GM19240 (cell line): ENCODE measurements around the gene DCUN1D2.
A peak's percentile ranks its signal among the peaks of the same experiment; 100 is the strongest.
"Not testable (repeated sequence)": the region's sequence is repeated elsewhere in the genome, so short reads cannot be mapped to it uniquely, and the experiment has no call there.

Experiments
- DNase-seq: peaks from one replicate; pipeline ENCODE4 v3.0.0; 2011; ENCODE audit warnings: low spot score; ENCODE audit not compliant: insufficient read length

Gene DCUN1D2

DNA sequence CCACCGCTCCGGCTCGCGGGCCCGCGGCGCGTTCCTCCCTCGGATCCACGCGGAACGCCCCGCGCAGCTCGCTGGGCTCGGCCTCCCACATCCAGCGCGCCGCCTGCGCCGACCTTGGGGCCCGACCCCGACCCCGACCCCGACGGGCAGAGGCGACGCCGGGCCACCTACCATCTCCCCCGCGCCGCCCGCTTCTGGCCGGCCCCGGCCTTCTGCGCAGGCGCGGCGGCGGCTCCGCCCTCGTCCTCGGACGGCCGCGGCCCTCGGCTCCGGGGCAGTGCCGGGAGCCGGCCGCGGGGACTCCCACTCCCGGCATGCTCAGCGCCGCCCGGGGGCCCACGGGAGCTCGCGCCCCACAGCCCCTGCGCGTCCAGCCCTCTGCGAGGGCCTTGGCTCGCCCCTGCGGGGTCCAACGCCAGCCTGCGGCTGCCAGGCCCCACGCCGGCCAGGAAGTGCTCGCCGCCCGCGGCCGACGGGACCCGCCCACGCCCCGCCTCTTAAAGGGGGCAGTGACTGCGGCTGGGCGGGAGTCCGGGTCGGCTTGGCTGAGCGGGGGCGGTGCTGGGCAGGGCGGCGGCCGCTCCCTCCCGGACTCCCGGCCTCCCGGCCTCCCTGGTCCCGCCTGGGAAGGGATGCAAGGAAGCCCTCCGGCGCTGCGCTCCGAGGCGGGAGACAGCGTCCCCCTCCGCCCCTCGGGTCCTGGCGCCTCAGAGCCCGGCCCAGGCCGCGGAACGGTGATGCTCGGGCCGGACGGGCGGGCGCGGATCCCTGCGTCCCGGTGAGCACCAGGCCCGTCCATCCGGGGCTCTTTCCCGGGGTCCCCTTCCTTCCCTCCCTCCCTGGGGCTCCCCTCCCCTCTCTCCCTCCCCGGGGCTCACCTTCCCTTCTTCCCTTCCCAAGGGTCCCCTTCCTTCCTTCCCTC lies at the start of gene DCUN1D2:
Gene DCUN1D2 (minus strand): TSS at position 216 of the 922 bp plus-strand sequence. CDS start 42 bp downstream, at position 174.
- peak; percentile 85 for DNase-seq

GRCh38 chr13:113539822-113540221 lies 49.3 kb upstream of the DCUN1D2 start:
- DNase-seq = no peak

GRCh38 chr13:113539176-113539575 lies 48.7 kb upstream of the DCUN1D2 start:
- no peak for DNase-seq

DNA sequence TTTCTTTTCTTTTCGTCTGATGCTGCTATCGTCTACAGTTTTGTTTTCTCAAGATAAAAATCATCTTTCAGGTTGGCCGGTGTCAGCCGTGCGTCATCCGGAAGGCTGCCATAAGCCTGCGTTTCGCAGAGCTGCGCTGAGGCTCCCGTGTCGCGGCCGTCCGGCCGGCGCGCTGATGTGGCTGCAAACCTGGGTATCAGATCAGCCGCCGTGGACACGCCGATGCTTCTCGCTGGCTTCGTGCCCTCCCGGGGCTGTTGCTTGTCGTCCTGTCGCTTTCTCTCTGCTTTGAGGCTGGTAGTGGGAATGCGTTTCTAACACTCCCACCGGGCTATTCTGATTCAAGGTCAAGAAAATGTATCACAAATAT lies 48.2 kb upstream of the DCUN1D2 start:
- no peak for DNase-seq

- DNase-seq = no peak
Measured at GRCh38 chr13:113537909-113538688, 47.6 kb upstream of the DCUN1D2 start.

DNA sequence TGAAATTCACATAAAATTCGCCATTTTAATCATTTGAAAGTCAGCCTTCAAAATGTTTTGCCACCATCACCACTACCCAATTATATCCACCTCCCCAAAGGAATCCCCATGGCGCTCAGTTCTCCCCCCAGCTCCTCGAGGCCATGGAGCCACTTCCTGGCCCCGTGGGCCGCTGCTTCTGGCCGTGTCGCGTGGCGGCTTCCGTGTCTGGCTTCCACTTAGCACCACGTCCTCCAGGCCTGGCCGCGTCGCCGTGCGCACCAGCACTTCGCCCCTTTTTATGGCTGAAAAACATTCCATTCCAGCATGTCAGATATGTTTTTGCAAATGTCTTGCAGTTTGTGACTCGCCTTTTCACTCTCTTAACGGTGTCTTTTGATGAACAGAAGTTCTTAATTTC lies 46.7 kb upstream of the DCUN1D2 start:
- DNase-seq = no peak

- DNase-seq = no peak
Measured at GRCh38 chr13:113536461-113537110, 46.1 kb upstream of the DCUN1D2 start.

DNA sequence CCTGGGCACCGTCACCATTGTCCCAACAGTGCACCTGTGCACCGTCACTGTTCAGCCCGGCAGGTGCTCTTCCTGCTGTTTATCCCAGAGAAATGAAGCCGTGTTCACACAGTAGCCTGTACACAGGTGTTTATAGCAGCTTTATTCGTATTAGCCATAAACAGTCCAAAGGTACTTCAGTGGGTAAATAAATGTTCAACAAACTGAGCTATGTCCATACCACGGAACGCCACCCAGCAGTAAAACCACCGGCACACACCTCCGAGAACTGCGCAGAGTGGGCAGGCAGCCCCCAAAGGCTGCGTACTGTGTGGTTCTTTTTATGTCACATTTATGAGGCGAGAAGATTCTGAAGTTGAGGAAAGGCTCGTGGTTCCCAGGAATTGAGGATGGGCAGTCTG lies 44.9 kb upstream of the DCUN1D2 start:
- DNase-seq = no peak

GRCh38 chr13:113534236-113534860 lies 43.8 kb upstream of the DCUN1D2 start:
- DNase-seq = no peak

DNA sequence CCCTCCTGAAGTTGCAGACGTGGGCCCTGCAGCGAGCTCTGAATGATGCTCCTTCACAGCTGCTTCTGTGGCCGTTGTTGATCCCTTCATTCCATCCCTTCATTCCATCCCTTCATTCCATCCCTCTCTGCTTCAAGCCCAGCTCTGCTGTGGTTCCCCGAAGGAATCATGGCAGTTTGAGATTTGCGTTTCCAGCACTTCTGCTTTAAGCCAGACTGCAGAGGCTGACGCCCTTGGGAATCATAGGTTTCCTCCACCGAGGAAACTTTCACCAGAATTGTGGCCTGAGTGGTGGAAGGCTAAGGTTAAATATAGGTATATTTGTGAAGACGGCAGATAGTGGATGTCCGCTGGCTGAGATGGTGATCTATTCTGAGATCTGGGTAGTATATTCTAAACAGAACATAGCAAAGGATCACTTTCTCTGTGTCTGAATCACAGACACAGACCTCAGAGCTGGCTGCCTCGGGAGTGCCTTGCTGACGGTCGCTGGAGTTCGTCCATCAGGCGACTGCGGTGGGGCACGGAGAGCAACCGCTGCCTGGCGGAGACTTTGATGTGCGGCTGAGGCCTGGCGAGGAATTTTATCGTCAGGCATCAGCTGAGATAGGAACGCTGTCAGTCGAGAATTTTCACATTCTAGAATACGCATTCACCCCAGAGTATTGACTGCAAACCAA lies 42.8 kb upstream of the DCUN1D2 start:
- no peak for DNase-seq

DNA sequence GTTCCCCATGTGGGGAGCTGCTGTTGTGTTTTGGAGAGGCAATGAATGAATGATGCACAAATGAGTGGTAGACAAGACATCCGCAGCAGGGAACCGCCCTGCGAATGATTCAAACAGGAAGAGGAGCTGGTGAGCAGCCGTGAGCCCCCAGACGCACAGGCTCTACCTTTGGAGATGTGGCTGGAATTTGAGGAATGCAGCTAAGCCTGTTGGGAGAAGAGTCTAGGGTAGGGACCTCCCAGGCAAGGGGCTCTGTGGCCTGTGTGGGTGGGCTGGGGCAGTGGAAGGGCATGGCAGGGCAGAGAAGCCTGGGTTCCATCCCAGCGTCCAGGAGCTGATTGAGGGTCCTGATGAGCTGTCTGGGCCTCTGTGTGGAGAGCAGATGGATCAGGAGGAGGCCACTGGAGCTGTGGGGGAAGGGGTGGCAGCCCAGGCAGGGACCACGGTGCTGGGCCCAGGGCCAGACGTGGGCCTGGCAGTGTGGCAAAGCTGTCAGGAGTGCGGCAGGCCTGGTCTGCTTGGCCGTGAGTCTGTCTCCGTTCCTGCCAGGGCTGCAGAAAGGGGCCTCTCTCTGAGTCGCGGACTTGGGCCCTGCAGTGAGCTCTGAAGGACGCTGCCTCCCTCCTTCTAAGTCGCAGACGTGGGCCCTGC lies 41.8 kb upstream of the DCUN1D2 start:
- DNase-seq = no peak

- DNase-seq = no peak
Measured at GRCh38 chr13:113531041-113531873, 40.7 kb upstream of the DCUN1D2 start.

GRCh38 chr13:113528813-113529180 lies 38.3 kb upstream of the DCUN1D2 start:
- DNase-seq = no peak

GRCh38 chr13:113528101-113528812 lies 37.7 kb upstream of the DCUN1D2 start:
- DNase-seq = no peak

- no peak for DNase-seq
Measured at GRCh38 chr13:113527272-113527958, 36.9 kb upstream of the DCUN1D2 start.

- DNase-seq = no peak
Measured at GRCh38 chr13:113526466-113527220, 36.1 kb upstream of the DCUN1D2 start.

DNA sequence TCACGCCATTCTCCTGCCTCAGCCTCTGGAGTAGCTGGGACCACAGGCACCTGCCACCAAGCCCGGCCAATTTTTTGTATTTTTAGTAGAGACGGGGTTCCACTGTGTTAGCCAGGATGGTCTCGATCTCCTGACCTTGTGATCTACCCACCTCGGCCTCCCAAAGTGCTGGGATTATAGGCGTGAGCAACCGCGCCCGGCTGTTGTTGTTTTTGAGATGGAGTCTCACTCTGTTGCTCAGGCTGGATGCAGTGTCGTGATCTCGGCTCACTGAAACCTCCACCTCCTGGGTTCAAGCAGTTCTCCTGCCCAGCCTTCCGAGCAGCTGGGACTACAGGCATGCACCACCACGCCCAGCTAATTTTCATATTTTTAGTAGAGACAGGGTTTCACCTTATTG lies 31.9 kb upstream of the DCUN1D2 start:
- not testable (repeated sequence) for DNase-seq

- no peak for DNase-seq
Measured at GRCh38 chr13:113520571-113520970, 30.1 kb upstream of the DCUN1D2 start.
